ENCODE measurements around the gene LYST.

DNA sequence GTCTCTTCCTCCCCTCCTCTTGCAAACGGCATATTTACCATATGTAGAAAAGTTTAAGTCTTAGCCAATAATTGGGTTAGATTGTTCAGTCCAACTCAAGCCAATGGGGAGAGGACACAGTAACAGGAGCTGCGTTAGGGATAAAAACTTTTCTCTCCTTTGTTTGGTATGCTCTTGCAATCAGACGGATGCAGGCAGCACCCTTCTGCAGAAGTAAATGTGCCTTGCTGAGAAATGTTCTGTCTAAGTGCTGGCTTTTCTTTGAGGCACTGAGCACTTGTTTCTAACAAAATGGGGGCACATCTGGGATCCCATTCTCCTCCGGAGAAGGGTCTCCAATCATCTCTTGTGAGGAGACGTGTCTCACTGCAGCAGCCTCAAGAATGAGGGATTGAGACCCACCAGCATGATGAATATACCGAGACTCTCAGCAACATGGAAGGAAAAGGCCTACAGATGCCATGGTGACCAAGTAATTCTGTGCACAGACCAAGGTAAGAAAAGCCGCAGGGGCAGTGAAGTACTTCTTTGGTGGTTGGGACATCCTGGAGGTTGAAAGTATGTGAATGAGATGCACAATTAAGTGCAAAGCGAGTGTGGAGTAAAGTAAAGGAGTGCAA, 196.4 kb downstream of the LYST start:
- TF ChIP-seq, protein P1, sequence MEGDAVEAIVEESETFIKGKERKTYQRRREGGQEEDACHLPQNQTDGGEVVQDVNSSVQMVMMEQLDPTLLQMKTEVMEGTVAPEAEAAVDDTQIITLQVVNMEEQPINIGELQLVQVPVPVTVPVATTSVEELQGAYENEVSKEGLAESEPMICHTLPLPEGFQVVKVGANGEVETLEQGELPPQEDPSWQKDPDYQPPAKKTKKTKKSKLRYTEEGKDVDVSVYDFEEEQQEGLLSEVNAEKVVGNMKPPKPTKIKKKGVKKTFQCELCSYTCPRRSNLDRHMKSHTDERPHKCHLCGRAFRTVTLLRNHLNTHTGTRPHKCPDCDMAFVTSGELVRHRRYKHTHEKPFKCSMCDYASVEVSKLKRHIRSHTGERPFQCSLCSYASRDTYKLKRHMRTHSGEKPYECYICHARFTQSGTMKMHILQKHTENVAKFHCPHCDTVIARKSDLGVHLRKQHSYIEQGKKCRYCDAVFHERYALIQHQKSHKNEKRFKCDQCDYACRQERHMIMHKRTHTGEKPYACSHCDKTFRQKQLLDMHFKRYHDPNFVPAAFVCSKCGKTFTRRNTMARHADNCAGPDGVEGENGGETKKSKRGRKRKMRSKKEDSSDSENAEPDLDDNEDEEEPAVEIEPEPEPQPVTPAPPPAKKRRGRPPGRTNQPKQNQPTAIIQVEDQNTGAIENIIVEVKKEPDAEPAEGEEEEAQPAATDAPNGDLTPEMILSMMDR (IDR thresholded peaks at IDR 0.05 in 8 of 11, conservative IDR thresholded peaks at IDR 0.05 in 3 of 11), result no peak
- TF ChIP-seq POLR2A (IDR thresholded peaks at IDR 0.05), result no peak

Data from spleen (tissue), 7 donors.